Stimulated activated CD8-positive, alpha-beta memory T cell treated with anti-CD3 and anti-CD28 coated beads, Interleukin-7, amount 100 ng/mL, for 24 hours (primary cell): ENCODE results near the gene SP6.
A peak's percentile ranks its signal among the peaks of the same experiment; 100 is the strongest.

Source experiments
- DNase-seq: peaks from one replicate; pipeline ENCODE4 v3.0.0-alpha.2; 2020; ENCODE audit warnings: low read depth

Gene SP6

GRCh38 chr17:47834756-47835155 lies 16.2 kb downstream of the SP6 start:
- no peak for DNase-seq

GRCh38 chr17:47831934-47832327 lies 19.0 kb downstream of the SP6 start:
- no peak for DNase-seq

GRCh38 chr17:47831003-47831933 lies 19.7 kb downstream of the SP6 start, which contains the start of the genes LRRC46 and MRPL10:
Gene LRRC46, plus strand, starts transcription at chr17:47831670. Its CDS starts 320 bp downstream, at chr17:47831990.
Gene MRPL10, minus strand, starts transcription at chr17:47831541. Its CDS starts 30 bp downstream, at chr17:47831511.
- peak; percentile 88 for DNase-seq

GRCh38 chr17:47830396-47831002 lies 20.5 kb downstream of the SP6 start:
- DNase-seq = no peak

GRCh38 chr17:47829870-47830269 lies 21.1 kb downstream of the SP6 start:
- no peak for DNase-seq

GRCh38 chr17:47823519-47823918 lies 27.4 kb downstream of the SP6 start:
- DNase-seq = no peak

- DNase-seq = no peak
Observed at GRCh38 chr17:47822785-47823184, 28.2 kb downstream of the SP6 start.

GRCh38 chr17:47821424-47822391 lies 29.3 kb downstream of the SP6 start, which contains the start of gene OSBPL7:
Gene OSBPL7, minus strand, starts transcription at chr17:47821794. Its CDS starts 1,516 bp downstream, at chr17:47820278.
- DNase-seq = peak; percentile 41

- DNase-seq = no peak
Observed at GRCh38 chr17:47821031-47821423, 29.9 kb downstream of the SP6 start.

- no peak for DNase-seq
Observed at GRCh38 chr17:47820033-47820789, 30.8 kb downstream of the SP6 start.

- no peak for DNase-seq
Observed at GRCh38 chr17:47819475-47819874, 31.5 kb downstream of the SP6 start.

- no peak for DNase-seq
Observed at GRCh38 chr17:47818002-47818695, 32.8 kb downstream of the SP6 start.

- DNase-seq = no peak
Observed at GRCh38 chr17:47816947-47817346, 34.0 kb downstream of the SP6 start.

- DNase-seq = no peak
Observed at GRCh38 chr17:47816111-47816735, 34.7 kb downstream of the SP6 start.

GRCh38 chr17:47815106-47815918 lies 35.7 kb downstream of the SP6 start:
- DNase-seq = no peak

GRCh38 chr17:47813512-47814031 lies 37.4 kb downstream of the SP6 start:
- DNase-seq = no peak

- DNase-seq = no peak
Observed at GRCh38 chr17:47813077-47813476, 37.9 kb downstream of the SP6 start.

- DNase-seq = no peak
Observed at GRCh38 chr17:47812146-47812920, 38.6 kb downstream of the SP6 start.
